CMK (cell line): ENCODE data around the gene RHOH.

Experiments
- DNase-seq: peaks from one replicate; pipeline ENCODE4 v3.0.0-alpha.2; 2010; ENCODE audit warnings: low read depth

The RHOH gene

DNA sequence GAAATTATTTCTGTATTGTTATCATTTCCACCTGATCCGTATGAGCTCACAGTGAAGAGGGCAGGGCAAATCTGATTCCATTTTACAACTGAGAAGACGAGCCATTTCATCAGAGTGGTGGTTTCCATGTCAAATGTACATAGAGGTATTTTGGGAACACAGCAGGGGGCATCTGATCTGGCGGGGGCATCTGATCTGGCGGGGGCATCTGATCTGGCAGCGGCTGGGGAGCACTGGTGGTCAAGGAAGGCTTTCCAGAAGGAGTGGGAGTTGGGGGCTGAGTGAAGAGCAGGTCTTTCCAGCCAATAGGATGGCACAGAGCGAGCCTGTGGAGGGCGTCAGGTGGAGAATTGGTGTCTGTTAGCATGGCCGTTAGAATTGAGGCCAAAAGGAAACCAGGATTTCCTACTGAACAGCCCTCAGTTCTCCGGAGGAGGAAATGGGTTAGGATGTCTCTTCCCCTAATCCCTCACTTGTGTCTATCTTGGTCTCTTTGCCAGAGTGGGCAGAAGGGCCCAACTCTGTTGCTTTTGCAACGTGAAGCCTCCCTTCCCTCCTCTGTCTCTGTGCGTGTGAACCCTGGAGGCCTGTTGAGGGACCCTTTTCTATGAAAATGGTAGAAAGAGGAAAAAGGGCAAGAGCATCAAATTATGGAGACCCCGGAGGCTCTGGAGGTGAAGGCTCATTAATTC, 41.3 kb downstream of the RHOH start:
- DNase-seq = no peak

- DNase-seq = no peak
These were observed 42.1 kb downstream of the RHOH start for GRCh38 chr4:40238700-40239548.

DNA sequence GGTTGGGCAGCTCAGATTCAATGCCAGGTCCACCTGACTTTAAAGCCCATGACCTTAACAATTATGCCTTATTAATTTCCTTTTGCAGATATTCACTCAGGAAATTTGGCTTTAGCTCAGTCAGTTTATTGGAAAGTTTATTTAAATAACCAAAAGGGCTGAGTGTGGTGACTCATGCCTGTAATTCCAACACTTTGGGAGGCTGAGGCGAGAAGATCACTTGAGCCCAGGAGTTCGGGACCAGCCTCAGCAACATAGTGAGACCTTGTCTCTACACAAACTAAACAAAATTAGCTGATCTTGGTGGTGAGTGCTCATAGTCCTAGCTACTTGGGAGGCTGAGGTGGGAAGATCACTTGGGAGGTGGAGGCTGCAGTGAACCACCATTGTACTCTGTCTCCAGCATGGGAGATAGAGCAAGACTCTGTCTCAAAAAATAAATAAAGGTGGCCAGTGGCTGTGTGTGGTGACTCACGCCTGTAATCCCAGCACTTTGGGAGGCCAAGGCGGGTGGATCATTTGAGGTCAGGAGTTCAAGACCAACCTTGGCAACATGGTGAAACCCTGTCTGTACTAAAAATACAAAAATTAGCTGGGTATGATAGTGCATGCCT, 43.3 kb downstream of the RHOH start:
- no peak for DNase-seq

DNA sequence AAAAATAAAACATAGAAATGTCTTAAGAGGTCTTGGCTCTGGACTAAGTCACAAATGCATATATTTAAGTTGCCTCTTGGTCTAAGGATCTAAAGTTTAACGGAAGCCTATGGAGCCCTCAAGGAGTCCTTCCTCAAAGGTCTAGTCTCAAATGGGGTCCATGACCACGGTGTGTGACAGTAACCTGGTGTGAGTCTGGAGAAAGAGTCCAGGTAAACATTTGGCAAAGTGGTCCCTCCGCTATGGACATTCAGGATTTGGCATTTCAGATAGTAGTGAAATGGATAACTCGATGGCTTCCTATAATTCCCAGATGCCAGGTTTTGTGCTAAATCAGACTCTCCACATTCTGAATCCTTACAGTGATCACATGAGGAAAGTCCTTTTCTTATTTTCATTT, 44.2 kb downstream of the RHOH start:
- no peak for DNase-seq

GRCh38 chr4:40241941-40242340, 45.1 kb downstream of the RHOH start:
- no peak for DNase-seq

GRCh38 chr4:40243386-40243948, 46.6 kb downstream of the RHOH start:
- DNase-seq = no peak

DNA sequence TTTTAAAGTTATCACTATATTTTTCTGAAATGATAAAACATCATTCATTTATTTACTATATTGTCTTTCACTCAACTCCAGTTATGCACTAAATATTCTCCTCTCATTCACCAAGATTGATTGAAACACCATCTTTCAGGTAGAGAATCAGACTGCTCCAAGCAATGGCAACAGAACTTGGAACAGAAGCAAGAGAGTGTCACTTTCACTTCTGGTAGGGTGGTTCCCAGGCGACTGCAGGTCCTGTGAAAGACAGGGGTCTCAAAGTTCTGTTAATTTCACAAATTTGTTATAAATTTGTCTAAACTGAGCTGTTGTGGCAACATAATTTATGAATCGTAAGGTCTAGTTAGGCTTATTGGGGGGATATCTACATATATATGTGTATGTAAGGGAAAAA, 47.8 kb downstream of the RHOH start:
- DNase-seq = no peak

- no peak for DNase-seq
These were observed 48.7 kb downstream of the RHOH start for GRCh38 chr4:40245550-40245949.

- no peak for DNase-seq
These were observed 49.4 kb downstream of the RHOH start for GRCh38 chr4:40246011-40246900.

- no peak for DNase-seq
These were observed 50.1 kb downstream of the RHOH start for GRCh38 chr4:40246938-40247337.

DNA sequence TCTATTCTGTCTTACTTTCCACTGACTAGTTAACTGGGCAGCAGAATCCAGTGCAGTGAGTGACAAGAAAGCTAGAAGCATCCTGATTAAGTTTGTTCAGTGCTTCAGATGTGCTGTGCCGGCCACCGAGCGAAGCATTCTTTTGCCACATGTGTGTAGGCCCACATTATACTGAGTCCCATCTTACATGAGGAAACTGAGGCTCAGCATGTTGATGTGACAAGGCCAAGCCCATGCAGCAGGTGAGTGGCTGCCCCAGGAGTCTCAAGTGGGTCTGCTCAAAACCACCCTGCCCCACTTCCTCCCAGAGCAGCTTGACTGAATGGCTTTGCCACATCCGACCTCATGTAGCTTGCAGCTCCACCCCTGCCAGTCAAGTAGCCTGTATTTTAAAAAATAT, 50.5 kb downstream of the RHOH start:
- DNase-seq = no peak

DNA sequence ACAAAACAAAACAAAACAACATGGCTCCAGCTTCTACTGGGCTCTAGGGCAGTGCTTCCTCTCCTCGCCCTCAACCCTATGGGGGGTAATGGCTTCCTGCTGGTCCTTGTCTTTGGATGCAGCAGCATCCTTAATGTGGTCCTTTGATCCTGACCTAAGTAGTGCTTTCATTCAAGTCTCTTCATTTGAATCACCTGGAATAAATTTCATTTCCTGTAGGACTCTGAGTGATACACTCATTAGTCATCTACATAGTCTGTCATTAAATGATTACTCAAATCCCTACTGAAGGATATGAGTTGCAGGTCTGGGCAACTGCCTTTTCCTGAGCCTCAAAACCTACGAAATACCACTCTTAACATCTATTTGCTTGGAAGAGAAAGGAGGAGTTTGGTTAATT, 54.5 kb downstream of the RHOH start:
- no peak for DNase-seq

DNA sequence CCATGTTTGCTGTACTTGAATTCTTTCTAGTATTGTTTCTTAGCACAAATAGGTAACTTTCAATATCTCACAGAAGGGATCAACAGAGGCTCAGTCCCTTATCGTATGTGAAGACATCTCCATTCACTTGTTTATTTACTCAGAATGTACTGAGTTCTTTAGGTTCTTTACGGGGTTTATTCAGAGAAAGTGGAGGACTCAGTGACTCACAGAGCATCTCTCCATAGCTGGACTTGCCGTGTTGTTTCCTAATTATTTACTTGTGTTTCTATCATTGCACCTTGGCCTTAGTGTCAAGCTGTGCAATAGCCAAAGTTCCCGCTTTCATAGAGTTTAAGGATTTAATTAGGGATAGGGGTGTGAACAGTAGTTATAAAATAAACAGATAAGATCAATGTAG, 57.1 kb downstream of the RHOH start:
- no peak for DNase-seq

DNA sequence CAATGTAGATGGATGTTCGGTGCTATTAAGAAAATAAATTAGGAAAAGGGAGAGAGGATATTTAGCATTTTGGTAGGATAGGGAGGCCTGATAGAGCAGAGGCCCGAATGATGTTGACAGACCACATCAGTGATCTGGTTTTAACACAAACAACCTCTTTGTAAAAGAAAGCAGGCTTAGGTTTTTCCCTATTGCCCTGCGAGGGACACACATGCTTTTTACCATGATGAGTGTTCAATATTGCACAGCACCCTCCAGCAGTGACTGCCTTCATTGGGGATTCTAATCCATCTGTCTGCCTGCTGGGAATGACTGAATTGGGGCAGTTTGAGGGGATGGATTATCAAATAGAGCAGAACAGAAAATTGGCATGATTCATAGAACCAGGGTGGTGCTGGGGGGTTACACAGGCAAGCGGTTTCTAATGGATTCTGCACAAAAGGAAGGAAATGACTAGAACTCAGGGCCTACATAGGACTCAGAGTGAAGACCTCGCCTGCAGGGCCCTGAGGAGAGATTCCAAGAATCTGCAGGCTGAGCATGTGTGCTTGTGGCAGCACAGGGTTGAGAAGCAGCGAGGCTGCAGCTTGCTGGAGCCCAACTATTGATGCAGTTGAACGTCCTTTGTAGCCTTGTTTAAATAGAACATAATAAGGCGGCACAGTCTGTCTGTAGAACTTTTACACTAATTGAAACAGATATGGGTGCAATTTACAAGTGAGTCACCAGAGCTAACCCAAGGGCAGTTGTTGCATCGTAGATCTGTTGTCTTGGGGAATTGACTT, 58.0 kb downstream of the RHOH start:
- no peak for DNase-seq

- no peak for DNase-seq
These were observed 58.8 kb downstream of the RHOH start for GRCh38 chr4:40255393-40256281.

DNA sequence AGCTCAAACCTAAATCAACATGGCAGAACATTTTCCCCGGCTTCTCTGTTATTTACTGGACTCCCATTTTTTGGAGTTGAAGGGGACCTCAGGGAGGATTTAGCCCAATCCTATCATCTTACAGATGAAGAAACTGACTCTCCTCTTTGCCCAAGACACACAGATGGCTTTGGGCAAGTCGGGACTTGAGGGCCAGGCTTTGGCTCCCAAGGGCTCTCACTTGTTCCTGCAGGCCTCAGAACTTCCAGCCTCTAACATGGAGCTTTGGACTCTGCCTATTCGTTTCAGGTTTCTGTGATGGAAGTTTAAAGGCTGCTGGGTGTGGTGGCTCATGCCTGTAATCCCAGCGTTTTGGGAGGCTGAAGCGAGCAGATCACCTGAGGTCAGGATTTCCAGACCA, 59.5 kb downstream of the RHOH start:
- DNase-seq = no peak

DNA sequence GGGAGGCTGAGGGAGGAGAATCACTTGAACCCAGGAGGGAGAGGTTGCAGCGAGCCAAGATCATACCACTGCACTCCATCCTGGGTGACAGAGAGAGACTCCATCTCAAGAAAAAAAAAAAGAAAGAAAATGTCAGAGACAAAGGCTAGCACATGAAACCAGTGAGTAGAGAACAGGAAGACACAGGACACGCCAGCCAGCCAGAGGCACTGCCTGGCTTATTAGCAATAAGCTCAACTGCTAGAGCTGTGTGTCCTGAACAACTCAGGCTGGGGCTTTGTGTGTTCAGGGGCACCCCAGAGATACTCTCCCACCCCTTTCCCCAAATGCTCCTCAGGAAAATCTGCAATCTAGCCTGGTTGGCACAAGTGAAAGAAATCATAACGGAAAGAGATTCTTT, 60.0 kb downstream of the RHOH start:
- no peak for DNase-seq

GRCh38 chr4:40258627-40259026, 61.8 kb downstream of the RHOH start:
- DNase-seq = no peak

- no peak for DNase-seq
These were observed 64.6 kb downstream of the RHOH start for GRCh38 chr4:40261231-40262076.
